Measurements from ENCODE around the gene DRAXIN.

DNA sequence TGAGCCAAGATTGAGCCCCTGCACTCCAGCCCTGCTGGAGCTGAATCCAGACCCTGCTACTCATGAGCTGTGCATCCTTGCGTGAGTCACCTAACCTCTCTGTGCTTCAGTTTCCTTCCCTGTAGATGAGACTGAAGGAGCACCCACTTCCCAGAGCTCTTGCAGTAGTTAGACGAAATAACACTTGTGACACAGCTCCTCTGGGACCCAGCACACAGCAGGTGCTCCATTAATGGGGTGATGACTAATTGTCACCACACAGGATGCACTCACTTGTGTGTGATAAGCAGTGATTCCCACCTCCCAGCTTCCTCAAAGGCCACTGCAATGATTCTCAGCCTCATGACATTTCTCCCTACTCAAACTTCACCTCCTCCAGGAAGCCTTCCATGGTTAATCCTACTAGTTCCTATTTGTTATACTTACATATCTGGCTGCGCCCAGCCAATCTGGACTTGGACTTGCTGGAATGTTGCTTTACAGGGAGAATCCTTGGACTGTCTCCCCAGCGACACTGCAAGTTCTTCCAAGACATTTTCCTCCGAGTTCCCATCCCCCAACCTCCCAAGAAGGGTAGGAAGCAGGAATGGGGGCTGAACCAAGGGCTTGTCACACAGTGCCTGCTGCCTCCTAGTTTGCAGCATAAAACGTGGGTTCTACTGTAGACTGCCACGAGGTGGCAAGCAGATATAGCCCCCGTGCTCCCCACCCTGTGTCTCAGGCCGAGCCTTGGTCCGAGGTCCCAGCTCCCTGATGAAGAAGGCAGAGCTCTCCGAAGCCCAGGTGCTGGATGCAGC is 17.2 kb downstream of the DRAXIN start:
- TF ChIP-seq, protein P1, sequence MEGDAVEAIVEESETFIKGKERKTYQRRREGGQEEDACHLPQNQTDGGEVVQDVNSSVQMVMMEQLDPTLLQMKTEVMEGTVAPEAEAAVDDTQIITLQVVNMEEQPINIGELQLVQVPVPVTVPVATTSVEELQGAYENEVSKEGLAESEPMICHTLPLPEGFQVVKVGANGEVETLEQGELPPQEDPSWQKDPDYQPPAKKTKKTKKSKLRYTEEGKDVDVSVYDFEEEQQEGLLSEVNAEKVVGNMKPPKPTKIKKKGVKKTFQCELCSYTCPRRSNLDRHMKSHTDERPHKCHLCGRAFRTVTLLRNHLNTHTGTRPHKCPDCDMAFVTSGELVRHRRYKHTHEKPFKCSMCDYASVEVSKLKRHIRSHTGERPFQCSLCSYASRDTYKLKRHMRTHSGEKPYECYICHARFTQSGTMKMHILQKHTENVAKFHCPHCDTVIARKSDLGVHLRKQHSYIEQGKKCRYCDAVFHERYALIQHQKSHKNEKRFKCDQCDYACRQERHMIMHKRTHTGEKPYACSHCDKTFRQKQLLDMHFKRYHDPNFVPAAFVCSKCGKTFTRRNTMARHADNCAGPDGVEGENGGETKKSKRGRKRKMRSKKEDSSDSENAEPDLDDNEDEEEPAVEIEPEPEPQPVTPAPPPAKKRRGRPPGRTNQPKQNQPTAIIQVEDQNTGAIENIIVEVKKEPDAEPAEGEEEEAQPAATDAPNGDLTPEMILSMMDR (IDR thresholded peaks at IDR 0.05; ENCODE audit: insufficient read depth, low read depth, low read length): no peak
- TF ChIP-seq EZH2 (IDR thresholded peaks at IDR 0.05; ENCODE audit: insufficient read depth, low read length): no peak
